ENCODE measurements around the gene APOBEC3H. TPM values are rescaled to one million over a fixed set of nuclear protein-coding genes. Genes with fewer than 3 reads are reported as not detected.
"Not testable (repeated sequence)": the region's sequence is repeated elsewhere in the genome, so short reads cannot be mapped to it uniquely, and the experiment has no call there.

Gene APOBEC3H
- total and polyA plus RNA-seq, 2 donors from 2014 or later, result 0.79 TPM; not detected in 1

DNA sequence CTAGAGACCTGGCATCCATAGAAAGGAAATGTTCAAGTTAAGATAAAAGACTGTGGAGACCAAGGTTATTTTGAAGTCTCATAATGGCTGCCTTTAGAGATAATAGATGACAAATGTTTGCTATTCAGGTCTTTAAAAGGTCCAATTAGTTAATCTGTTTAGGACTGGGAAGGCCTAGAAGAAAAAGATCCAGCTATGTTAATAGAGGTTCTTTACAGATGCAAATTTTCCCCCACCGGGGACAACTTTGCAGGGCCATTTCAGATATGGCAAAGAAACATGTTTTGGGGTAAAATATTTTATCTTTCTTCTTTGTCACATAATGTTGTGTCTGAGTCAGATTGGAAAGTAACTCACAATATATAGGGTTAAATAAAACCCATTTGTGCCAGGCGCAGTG lies 23.1 kb upstream of the APOBEC3H start:
- TF ChIP-seq, protein P1, sequence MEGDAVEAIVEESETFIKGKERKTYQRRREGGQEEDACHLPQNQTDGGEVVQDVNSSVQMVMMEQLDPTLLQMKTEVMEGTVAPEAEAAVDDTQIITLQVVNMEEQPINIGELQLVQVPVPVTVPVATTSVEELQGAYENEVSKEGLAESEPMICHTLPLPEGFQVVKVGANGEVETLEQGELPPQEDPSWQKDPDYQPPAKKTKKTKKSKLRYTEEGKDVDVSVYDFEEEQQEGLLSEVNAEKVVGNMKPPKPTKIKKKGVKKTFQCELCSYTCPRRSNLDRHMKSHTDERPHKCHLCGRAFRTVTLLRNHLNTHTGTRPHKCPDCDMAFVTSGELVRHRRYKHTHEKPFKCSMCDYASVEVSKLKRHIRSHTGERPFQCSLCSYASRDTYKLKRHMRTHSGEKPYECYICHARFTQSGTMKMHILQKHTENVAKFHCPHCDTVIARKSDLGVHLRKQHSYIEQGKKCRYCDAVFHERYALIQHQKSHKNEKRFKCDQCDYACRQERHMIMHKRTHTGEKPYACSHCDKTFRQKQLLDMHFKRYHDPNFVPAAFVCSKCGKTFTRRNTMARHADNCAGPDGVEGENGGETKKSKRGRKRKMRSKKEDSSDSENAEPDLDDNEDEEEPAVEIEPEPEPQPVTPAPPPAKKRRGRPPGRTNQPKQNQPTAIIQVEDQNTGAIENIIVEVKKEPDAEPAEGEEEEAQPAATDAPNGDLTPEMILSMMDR (IDR thresholded peaks at IDR 0.05; ENCODE audit: borderline replicate concordance, extremely low read depth, insufficient read depth), result no peak
- no peak for DNase-seq
- Histone ChIP-seq H3K27me3 (ENCODE audit: control insufficient read depth, insufficient read depth, low read length) (no peaks in the 10 kb centered on the region), H3K4me3 (ENCODE audit: low read length in 3 of 3) (no peak overlapping the region), H3K4me1 (ENCODE audit: control insufficient read depth in 2 of 3, insufficient read depth in 2 of 3, low read depth in 1 of 3, low read length in 3 of 3) (peaks cover 0 to 4% (median 3%) of the 10 kb centered on the region in 3 donors), H3K9me3 (ENCODE audit: control insufficient read depth in 2 of 3, insufficient read depth in 1 of 3, low read length in 3 of 3) (no peaks in the 10 kb centered on the region), H3K9ac (ENCODE audit: low read length in 3 of 3) (no peak overlapping the region), H3K27ac (ENCODE audit: low read depth in 2 of 2, low read length in 2 of 2) (no peak overlapping the region), H3K36me3 (ENCODE audit: control insufficient read depth in 2 of 3, insufficient read depth in 3 of 3, low read length in 3 of 3) (no peaks in the 10 kb centered on the region)
- no peak for FAIRE-seq
- intact Hi-C loops (cut with DNase I), result no loop called here

DNA sequence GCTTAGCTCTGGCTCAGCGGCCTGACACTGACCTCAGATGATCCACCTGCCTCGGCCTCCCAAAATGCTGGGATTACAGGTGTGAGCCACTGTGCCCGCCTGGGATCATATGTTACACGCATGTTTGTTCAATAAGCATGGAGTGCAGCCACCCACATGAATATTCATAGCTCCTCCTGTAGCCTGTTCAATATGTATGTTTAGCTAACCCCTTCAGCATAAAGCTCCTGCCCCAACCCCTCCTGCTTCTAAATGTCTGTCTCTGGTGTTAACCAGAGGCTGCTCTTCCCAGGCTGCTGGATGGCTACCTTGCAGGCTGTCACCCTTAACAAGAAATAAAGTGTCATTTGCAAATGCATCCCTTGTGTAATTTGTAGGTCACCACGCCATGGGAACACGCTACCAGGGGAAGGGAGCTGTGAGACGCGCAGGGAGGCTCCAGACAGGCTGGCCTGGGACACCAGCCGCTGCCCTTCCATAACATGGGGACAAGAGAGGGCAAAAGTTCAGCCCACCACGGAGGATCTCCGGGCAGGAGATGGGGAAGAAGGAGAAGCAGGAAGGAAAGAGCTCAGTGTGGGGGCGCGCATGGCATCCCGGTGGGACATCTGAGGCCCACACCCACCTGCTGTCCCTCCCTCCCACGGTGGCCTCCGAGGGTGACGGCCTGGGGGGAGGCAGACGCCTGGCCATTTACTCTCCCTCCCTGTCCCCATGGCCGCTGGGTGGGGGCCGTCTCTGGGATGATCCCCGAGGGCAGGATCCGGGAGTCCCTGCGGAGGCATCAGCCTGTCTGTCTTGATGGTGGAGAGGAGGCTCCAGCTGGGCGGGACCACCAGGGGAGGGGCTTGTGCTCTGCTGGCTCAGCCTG lies 20.7 kb upstream of the APOBEC3H start:
- H3K4me1 ChIP-seq (ENCODE audit: control insufficient read depth in 2 of 3, insufficient read depth in 2 of 3, low read depth in 1 of 3, low read length in 3 of 3); H3K36me3 ChIP-seq (ENCODE audit: control insufficient read depth in 2 of 3, insufficient read depth in 3 of 3, low read length in 3 of 3); H3K9me3 ChIP-seq (ENCODE audit: control insufficient read depth in 2 of 3, insufficient read depth in 1 of 3, low read length in 3 of 3); H3K27me3 ChIP-seq (ENCODE audit: control insufficient read depth, insufficient read depth, low read length); FAIRE-seq; H3K4me3 ChIP-seq (ENCODE audit: low read length in 3 of 3); intact Hi-C loops (cut with DNase I); H3K9ac ChIP-seq (ENCODE audit: low read length in 3 of 3); H3K27ac ChIP-seq (ENCODE audit: low read depth in 2 of 2, low read length in 2 of 2): not testable (repeated sequence)
- DNase-seq, result peak in 1 of 5 donors; percentile 59

DNA sequence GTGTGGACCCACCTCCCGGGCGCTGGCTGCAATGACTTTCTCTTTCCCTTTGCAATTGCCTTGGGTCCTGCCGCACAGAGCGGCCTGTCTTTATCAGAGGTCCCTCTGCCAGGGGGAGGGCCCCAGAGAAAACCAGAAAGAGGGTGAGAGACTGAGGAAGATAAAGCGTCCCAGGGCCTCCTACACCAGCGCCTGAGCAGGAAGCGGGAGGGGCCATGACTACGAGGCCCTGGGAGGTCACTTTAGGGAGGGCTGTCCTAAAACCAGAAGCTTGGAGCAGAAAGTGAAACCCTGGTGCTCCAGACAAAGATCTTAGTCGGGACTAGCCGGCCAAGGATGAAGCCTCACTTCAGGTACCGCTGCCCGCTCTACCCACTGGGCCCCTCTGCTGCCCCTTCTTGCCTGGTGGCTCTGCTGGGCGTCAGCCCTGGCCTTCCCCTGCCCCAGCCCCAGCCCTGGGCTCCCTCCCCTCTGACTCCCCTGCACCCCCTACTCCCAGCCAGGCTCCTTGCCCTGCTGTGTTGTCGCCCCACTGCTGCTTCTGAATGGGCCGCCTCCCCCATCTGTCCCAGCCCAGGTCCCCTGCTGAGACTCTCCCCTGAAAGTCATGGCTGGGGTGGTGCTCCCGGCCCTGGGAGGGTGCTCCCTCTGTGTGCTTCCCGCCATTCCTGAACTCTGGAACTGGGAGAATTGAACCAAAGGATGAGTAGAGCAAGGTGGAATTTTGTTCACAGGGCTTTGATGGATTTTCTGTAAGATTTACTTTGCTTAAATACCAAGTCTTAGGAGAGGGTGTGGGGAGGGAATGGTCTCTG lies 19.8 kb upstream of the APOBEC3H start, which contains the start of gene APOBEC3G:
APOBEC3G (plus strand) TSS at position 250 of the 815 bp plus-strand sequence; CDS start at position 337, 87 bp downstream.
- H3K27me3 ChIP-seq (ENCODE audit: control insufficient read depth, insufficient read depth, low read length); H3K36me3 ChIP-seq (ENCODE audit: control insufficient read depth in 2 of 3, insufficient read depth in 3 of 3, low read length in 3 of 3); intact Hi-C loops (cut with DNase I); H3K4me1 ChIP-seq (ENCODE audit: control insufficient read depth in 2 of 3, insufficient read depth in 2 of 3, low read depth in 1 of 3, low read length in 3 of 3); H3K9me3 ChIP-seq (ENCODE audit: control insufficient read depth in 2 of 3, insufficient read depth in 1 of 3, low read length in 3 of 3); FAIRE-seq: not testable (repeated sequence)
- DNase-seq, result peak in 3 of 5 donors; percentile 33 to 85 (median 64)
- peak within 1 kb of the TSS in 1 of 2 donors; percentile 60 for H3K27ac ChIP-seq (ENCODE audit: low read depth in 2 of 2, low read length in 2 of 2)
- peak within 1 kb of the TSS in 1 of 3 donors; percentile 19 for H3K9ac ChIP-seq (ENCODE audit: low read length in 3 of 3)
- peak within 1 kb of the TSS; percentile 11 to 53 (median 50) for H3K4me3 ChIP-seq (ENCODE audit: low read length in 3 of 3)

DNA sequence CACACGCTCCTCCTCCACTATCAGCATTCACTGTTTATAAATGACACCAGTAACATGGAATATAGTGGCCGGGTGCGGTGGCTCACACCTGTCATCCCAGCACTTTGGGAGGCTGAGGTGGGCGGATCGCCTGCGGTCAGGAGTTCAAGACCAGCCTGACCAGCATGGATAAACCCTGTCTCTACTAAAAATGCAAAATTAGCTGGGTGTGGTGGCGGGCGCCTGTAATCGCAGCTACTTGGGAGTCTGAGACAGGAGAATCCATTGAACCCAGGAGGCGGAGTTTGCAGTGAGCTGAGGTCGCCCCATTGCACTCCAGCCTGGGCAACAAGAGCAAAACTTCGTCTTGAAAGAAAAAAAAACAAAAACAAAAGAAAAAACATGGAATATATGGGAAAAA lies 19.1 kb upstream of the APOBEC3H start:
- H3K36me3 ChIP-seq (ENCODE audit: control insufficient read depth in 2 of 3, insufficient read depth in 3 of 3, low read length in 3 of 3); H3K4me1 ChIP-seq (ENCODE audit: control insufficient read depth in 2 of 3, insufficient read depth in 2 of 3, low read depth in 1 of 3, low read length in 3 of 3); FAIRE-seq; H3K9me3 ChIP-seq (ENCODE audit: control insufficient read depth in 2 of 3, insufficient read depth in 1 of 3, low read length in 3 of 3); intact Hi-C loops (cut with DNase I); H3K27ac ChIP-seq (ENCODE audit: low read depth in 2 of 2, low read length in 2 of 2); H3K27me3 ChIP-seq (ENCODE audit: control insufficient read depth, insufficient read depth, low read length); H3K9ac ChIP-seq (ENCODE audit: low read length in 3 of 3): not testable (repeated sequence)
- H3K4me3 ChIP-seq (ENCODE audit: low read length in 3 of 3), result peak overlapping the region in 1 of 3 donors; percentile 53
- DNase-seq, result peak in 1 of 5 donors; percentile 54
